Karpas-422 (cell line): ENCODE results near the gene MEX3A. TPM values are rescaled to one million over a fixed set of nuclear protein-coding genes. Genes with fewer than 3 reads are reported as not detected.

Experiments used
- DNase-seq: peaks from one replicate; pipeline ENCODE4 v3.0.0-alpha.2; 2015
- H2AFZ ChIP-seq: fragments of 200-600 bp; sonication (generic); 2 replicates; pipeline ENCODE4 v1.6.1; 2014; ENCODE audit warnings: antibody characterized with exemption, low read length, mixed read lengths
- H3K27ac ChIP-seq: fragments of 200-600 bp; sonication (generic); 2 replicates; pipeline ENCODE4 v1.5.1; 2014; ENCODE audit warnings: mild to moderate bottlenecking, low read length, moderate library complexity
- H3K27me3 ChIP-seq: fragments of 200-600 bp; sonication (generic); 2 replicates; pipeline ENCODE4 v1.6.1; 2014; ENCODE audit warnings: low read length, mixed read lengths
- H3K36me3 ChIP-seq: fragments of 200-600 bp; sonication (generic); 2 replicates; pipeline ENCODE4 v1.6.1; 2014; ENCODE audit warnings: low read length, mixed read lengths; ENCODE audit not compliant: insufficient read depth
- H3K4me1 ChIP-seq: fragments of 200-600 bp; sonication (generic); 2 replicates; pipeline ENCODE4 v1.6.1; 2014; ENCODE audit warnings: mild to moderate bottlenecking, low read length, mixed read lengths
- H3K4me2 ChIP-seq: fragments of 200-600 bp; sonication (generic); 2 replicates; pipeline ENCODE4 v1.6.1; 2014; ENCODE audit warnings: low read length, low read depth, mild to moderate bottlenecking; ENCODE audit not compliant: poor library complexity, severe bottlenecking
- H3K4me3 ChIP-seq: fragments of 200-600 bp; sonication (generic); 2 replicates; pipeline ENCODE4 v1.5.1; 2014; ENCODE audit warnings: mild to moderate bottlenecking, antibody characterized with exemption, low read length, mixed read lengths
- H3K79me2 ChIP-seq: fragments of 200-600 bp; sonication (generic); 2 replicates; pipeline ENCODE4 v1.6.1; 2014; ENCODE audit warnings: mild to moderate bottlenecking, low read length, mixed read lengths
- H3K9ac ChIP-seq: fragments of 200-600 bp; sonication (generic); 2 replicates; pipeline ENCODE4 v1.6.0; 2014; ENCODE audit warnings: low read length
- H3K9me2 ChIP-seq: fragments of 200-600 bp; sonication (generic), shearing (Covaris generic); replicated peaks from 2 replicates; pipeline ENCODE4 v1.6.0; 2014; ENCODE audit warnings: mild to moderate bottlenecking, low read length, moderate library complexity; ENCODE audit not compliant: insufficient read depth
- H3K9me3 ChIP-seq: fragments of 300-700, 200-600 bp; sonication (generic); 2 replicates; pipeline ENCODE4 v1.6.1; 2014; ENCODE audit warnings: low read length, mixed read lengths
- H4K20me1 ChIP-seq: fragments of 200-600 bp; sonication (generic); 2 replicates; pipeline ENCODE4 v1.6.1; 2014; ENCODE audit warnings: mild to moderate bottlenecking, antibody characterized with exemption, low read length, low read depth; ENCODE audit not compliant: insufficient read depth
- total RNA-seq: library from RNA; depleted of rRNA; stranded (reverse); fragments of >200 nt; shearing (Covaris generic); gene quantifications from 2 replicates; pipeline ENCODE4 v1.2.3, GENCODE V29; 2014; ENCODE audit warnings: low replicate concordance

The MEX3A gene
- total RNA-seq, 1 experiment from 2014 or later, result 2.3 TPM

- H3K9me2 ChIP-seq, result no peaks in the 10 kb centered on the region
- no peaks in the 10 kb centered on the region for H3K36me3 ChIP-seq
- peak overlapping the region; percentile 24 for H3K4me2 ChIP-seq
- H2AFZ ChIP-seq, result no peak overlapping the region
- H3K4me1 ChIP-seq, result peaks cover 18% of the 10 kb centered on the region
- DNase-seq, result peak; percentile 53
- no peak overlapping the region for H3K27ac ChIP-seq
- H3K79me2 ChIP-seq, result no peaks in the 10 kb centered on the region
- no peak overlapping the region for H3K9ac ChIP-seq
- no peaks in the 10 kb centered on the region for H3K9me3 ChIP-seq
- H3K27me3 ChIP-seq, result no peaks in the 10 kb centered on the region
- no peak overlapping the region for H3K4me3 ChIP-seq
- H4K20me1 ChIP-seq, result no peaks in the 10 kb centered on the region
Measured at GRCh38 chr1:156089704-156090103, 7.4 kb upstream of the MEX3A start.

- Histone ChIP-seq H4K20me1 (no peaks in the 10 kb centered on the region), H3K4me1 (peaks cover 43% of the 10 kb centered on the region), H2AFZ (no peak overlapping the region), H3K9ac (no peak overlapping the region), H3K27me3 (no peaks in the 10 kb centered on the region), H3K4me2 (no peak overlapping the region), H3K79me2 (no peaks in the 10 kb centered on the region), H3K4me3 (no peak overlapping the region), H3K27ac (no peak overlapping the region), H3K9me3 (no peaks in the 10 kb centered on the region), H3K9me2 (no peaks in the 10 kb centered on the region), H3K36me3 (no peaks in the 10 kb centered on the region)
- no peak for DNase-seq
Measured at GRCh38 chr1:156086256-156086662, 4.0 kb upstream of the MEX3A start.

GRCh38 chr1:156083800-156084790 lies 1.8 kb upstream of the MEX3A start:
- no peak overlapping the region for H3K4me3 ChIP-seq
- no peaks in the 10 kb centered on the region for H3K9me3 ChIP-seq
- H3K27ac ChIP-seq, result no peak overlapping the region
- no peaks in the 10 kb centered on the region for H3K36me3 ChIP-seq
- DNase-seq, result no peak
- H4K20me1 ChIP-seq, result no peaks in the 10 kb centered on the region
- H3K4me2 ChIP-seq, result peak overlapping the region; percentile 83
- H3K9me2 ChIP-seq, result no peaks in the 10 kb centered on the region
- H2AFZ ChIP-seq, result no peak overlapping the region
- H3K79me2 ChIP-seq, result no peaks in the 10 kb centered on the region
- H3K4me1 ChIP-seq, result peaks cover 34% of the 10 kb centered on the region
- H3K9ac ChIP-seq, result no peak overlapping the region
- no peaks in the 10 kb centered on the region for H3K27me3 ChIP-seq

- no peak for DNase-seq
- no peaks in the 10 kb centered on the region for H3K27me3 ChIP-seq
- no peaks in the 10 kb centered on the region for H3K9me2 ChIP-seq
- peak overlapping the region; percentile 83 for H3K4me2 ChIP-seq
- no peak overlapping the region for H3K27ac ChIP-seq
- H2AFZ ChIP-seq, result peak overlapping the region; percentile 99
- H3K9me3 ChIP-seq, result no peaks in the 10 kb centered on the region
- peak overlapping the region; percentile 84 for H3K4me3 ChIP-seq
- H3K9ac ChIP-seq, result peak overlapping the region; percentile 75
- peaks cover 37% of the 10 kb centered on the region for H3K4me1 ChIP-seq
- H3K79me2 ChIP-seq, result no peaks in the 10 kb centered on the region
- H4K20me1 ChIP-seq, result no peaks in the 10 kb centered on the region
- no peaks in the 10 kb centered on the region for H3K36me3 ChIP-seq
Measured at GRCh38 chr1:156081917-156082308, 352 bp downstream of the MEX3A start.

- H3K4me1 ChIP-seq, result peaks cover 39% of the 10 kb centered on the region
- no peak overlapping the region for H3K27ac ChIP-seq
- peak overlapping the region; percentile 83 for H3K4me2 ChIP-seq
- no peaks in the 10 kb centered on the region for H3K9me3 ChIP-seq
- no peaks in the 10 kb centered on the region for H3K36me3 ChIP-seq
- peak overlapping the region; percentile 84; the same call in 1 of the 2 replicates for H3K4me3 ChIP-seq
- H2AFZ ChIP-seq, result no peak overlapping the region
- H4K20me1 ChIP-seq, result no peaks in the 10 kb centered on the region
- no peaks in the 10 kb centered on the region for H3K27me3 ChIP-seq
- no peaks in the 10 kb centered on the region for H3K9me2 ChIP-seq
- peak overlapping the region; percentile 75; the same call in 1 of the 2 replicates for H3K9ac ChIP-seq
- DNase-seq, result no peak
- H3K79me2 ChIP-seq, result no peaks in the 10 kb centered on the region
Measured at GRCh38 chr1:156081180-156081916, 917 bp downstream of the MEX3A start.

GRCh38 chr1:156080863-156081179 lies 1.4 kb downstream of the MEX3A start:
- no peak overlapping the region for H3K9ac ChIP-seq
- H3K4me2 ChIP-seq, result peak overlapping the region; percentile 20
- H2AFZ ChIP-seq, result no peak overlapping the region
- H3K9me2 ChIP-seq, result no peaks in the 10 kb centered on the region
- no peak overlapping the region for H3K27ac ChIP-seq
- H3K27me3 ChIP-seq, result no peaks in the 10 kb centered on the region
- H3K36me3 ChIP-seq, result no peaks in the 10 kb centered on the region
- no peak for DNase-seq
- H3K4me3 ChIP-seq, result no peak overlapping the region
- H3K79me2 ChIP-seq, result no peaks in the 10 kb centered on the region
- H3K9me3 ChIP-seq, result no peaks in the 10 kb centered on the region
- peaks cover 44% of the 10 kb centered on the region for H3K4me1 ChIP-seq
- no peaks in the 10 kb centered on the region for H4K20me1 ChIP-seq

GRCh38 chr1:156080241-156080862 lies 1.9 kb downstream of the MEX3A start:
- DNase-seq, result no peak
- Histone ChIP-seq H3K4me3 (no peak overlapping the region), H3K79me2 (no peaks in the 10 kb centered on the region), H3K36me3 (no peaks in the 10 kb centered on the region), H3K9me3 (no peaks in the 10 kb centered on the region), H3K27ac (no peak overlapping the region), H3K9ac (no peak overlapping the region), H3K4me2 (no peak overlapping the region), H3K27me3 (no peaks in the 10 kb centered on the region), H3K9me2 (no peaks in the 10 kb centered on the region), H4K20me1 (no peaks in the 10 kb centered on the region), H3K4me1 (peaks cover 49% of the 10 kb centered on the region), H2AFZ (no peak overlapping the region)

- no peaks in the 10 kb centered on the region for H3K9me2 ChIP-seq
- H3K4me3 ChIP-seq, result no peak overlapping the region
- no peak overlapping the region for H3K27ac ChIP-seq
- H4K20me1 ChIP-seq, result no peaks in the 10 kb centered on the region
- no peak overlapping the region for H3K4me2 ChIP-seq
- H2AFZ ChIP-seq, result no peak overlapping the region
- H3K27me3 ChIP-seq, result no peaks in the 10 kb centered on the region
- no peaks in the 10 kb centered on the region for H3K79me2 ChIP-seq
- H3K9me3 ChIP-seq, result no peaks in the 10 kb centered on the region
- H3K9ac ChIP-seq, result no peak overlapping the region
- no peak for DNase-seq
- no peaks in the 10 kb centered on the region for H3K36me3 ChIP-seq
- H3K4me1 ChIP-seq, result peaks cover 47% of the 10 kb centered on the region
Measured at GRCh38 chr1:156079762-156080161, 2.5 kb downstream of the MEX3A start.
